Activated CD8-positive, alpha-beta memory T cell treated with anti-CD3 and anti-CD28 coated beads, Interleukin-2, amount 50 U/mL, for 1 hour (primary cell): ENCODE results near the gene GALNT13.

Experiments used
- DNase-seq: peaks from one replicate; pipeline ENCODE4 v3.0.0-alpha.2; 2020; ENCODE audit errors: extremely low read depth

Gene GALNT13

DNA sequence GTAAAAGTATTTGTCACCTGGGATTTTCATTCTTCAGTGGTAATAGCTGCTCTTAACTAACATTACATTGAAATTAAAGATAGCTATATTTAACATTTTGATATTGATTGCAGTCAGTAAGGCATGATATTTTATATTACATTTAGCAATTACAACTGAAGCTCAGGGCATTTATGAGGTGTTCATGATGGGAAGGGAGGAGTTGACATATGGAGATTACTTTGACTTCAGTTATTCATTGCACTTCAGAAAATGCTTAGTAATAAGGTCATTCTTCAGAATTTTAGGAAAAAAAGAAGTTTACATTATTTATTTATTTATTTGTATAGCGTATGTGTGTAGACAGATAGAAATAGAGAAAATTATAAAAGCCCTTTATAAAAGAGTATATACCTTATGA, 352.0 kb downstream of the GALNT13 start:
- no peak for DNase-seq

DNA sequence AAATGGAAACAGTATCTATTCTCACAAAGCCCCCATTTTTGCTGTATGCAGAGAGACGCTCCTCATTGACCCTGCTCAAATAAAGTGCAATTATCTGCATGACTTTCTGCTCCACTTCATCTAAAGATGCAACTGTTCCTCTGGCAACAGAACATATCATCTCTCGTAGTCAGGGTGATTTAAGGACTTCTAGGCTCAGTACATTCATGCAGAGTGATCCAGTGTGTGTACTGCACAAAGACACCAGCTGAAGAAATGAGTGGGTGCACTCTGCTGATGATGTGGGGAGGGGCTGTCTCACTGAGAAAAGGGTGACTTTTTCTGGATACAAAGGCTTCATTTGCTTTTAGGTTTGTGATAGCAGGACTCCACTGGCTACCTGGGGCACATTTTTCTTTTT, 355.2 kb downstream of the GALNT13 start:
- no peak for DNase-seq

DNA sequence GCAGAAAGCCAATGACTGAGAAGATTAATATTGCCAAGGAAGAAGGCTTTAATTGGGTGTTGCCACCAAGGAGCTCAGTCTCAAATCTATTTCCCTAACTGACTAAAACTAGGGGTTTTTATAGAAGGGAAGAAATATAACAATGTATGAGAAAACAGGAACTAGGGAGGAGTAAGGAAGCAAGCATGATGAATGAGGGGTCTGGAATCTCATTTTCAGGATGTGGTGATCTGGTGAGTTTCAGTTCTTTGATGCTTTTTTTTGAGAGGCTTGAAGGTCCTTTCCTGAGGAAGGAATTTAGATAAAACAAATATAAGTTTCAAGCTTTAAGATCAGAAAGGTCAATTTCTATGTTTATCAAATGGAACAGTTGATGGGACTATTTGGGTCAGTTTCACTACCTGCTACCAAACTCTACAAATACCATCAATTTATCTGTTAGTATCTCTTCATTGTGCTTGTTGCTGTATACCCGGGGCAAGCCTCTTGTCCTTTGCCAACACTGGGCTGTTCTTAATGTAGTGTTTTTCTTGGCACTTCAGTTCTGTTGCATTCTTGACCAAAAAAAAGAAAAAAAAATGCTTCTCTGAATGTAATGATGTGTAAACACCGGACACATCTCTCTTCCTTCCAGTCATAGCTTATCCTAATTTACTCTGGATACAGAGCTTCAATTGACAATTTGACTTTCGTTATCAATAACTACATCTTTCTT, 357.0 kb downstream of the GALNT13 start:
- no peak for DNase-seq

DNA sequence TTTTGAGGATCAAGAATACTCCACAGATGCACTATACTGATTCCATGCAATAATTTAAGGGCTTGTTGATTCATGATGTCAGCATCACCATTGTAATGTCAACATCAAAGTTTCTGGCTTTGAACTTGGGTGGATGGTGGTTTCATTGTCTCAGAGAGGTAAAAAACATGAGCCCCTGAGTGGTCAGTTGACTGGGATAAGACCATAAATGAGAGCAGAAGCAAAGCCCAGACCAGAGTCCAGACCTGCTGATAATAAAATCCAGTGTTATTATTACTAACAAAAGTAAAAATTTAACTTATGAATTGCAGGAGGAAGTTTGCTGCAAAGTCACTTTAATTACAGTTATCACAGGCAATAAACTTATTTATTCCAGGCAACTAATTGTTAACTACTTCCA, 358.2 kb downstream of the GALNT13 start:
- no peak for DNase-seq

DNA sequence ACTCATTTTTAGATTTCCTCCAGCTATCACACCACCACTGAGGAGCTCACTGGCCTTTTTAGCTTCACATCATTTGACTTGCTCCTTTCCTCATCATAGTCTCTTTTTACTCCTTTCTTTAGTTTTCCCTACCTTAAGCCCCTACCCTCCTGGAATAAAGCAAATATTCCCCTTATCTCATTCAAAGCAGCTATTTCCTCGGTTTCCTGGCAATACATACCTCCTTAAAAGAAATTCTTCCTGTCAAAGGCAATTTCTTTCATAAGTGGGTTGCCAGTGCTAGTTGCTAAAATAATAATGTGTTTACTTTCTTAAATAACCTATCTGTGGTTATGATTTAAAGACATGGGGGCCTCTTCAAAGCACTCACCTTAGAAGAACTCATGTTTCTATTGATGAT, 359.3 kb downstream of the GALNT13 start:
- DNase-seq, result no peak

DNA sequence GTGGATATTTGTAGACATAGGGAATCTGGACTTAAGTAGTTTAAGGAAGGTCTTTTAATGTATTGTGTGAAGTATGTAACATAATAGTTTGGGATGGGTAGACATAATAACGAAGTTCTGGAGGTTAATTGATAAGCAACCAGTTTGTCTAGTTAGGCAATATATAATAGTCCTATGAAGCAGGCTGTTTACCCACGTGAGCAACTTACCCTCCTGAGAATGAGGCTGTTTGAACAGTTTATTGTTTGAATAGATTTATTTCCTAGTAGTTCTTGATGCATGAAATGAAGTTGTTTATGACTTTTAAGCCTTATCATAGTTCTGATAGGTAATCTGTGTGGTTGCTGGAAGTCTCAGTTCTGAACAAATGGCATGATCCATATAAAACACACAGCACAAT, 361.5 kb downstream of the GALNT13 start:
- DNase-seq, result no peak

DNA sequence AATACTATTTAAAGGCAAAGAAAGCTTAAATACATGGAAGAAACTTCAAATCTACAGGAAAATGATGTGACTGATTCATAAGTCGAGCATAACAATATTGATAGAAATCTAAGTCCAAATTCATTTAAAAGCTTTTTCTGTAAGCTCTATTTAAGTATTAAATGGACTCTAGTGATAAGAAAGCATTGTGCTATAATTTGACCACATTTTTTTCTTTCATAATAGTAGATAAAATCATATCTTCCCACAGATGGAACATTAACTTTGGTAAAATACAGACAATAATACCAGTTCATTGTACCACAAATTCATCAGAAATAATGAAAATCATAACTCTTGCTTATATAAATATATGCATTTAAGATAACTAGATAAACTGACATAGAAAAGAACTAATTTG, 366.5 kb downstream of the GALNT13 start:
- no peak for DNase-seq

DNA sequence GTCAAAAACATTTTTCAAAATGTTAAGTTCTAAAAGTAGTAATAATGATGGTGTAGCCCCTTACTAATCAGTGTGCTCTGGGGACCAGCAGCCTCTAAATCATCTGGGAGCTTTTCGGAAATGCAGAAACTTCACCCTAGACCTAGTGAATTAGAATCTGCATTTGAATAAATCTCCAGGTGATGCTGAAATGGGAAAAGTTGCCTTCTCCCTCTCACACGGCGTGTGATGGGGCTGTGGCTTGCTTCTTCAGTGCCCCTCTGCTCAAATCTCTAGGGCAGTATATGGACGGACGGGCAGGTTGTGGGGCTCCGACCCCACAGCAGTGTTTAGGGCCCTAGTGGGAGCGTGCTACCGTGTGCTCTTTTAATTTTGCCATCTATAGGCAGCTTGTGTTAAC, 368.6 kb downstream of the GALNT13 start:
- no peak for DNase-seq

DNA sequence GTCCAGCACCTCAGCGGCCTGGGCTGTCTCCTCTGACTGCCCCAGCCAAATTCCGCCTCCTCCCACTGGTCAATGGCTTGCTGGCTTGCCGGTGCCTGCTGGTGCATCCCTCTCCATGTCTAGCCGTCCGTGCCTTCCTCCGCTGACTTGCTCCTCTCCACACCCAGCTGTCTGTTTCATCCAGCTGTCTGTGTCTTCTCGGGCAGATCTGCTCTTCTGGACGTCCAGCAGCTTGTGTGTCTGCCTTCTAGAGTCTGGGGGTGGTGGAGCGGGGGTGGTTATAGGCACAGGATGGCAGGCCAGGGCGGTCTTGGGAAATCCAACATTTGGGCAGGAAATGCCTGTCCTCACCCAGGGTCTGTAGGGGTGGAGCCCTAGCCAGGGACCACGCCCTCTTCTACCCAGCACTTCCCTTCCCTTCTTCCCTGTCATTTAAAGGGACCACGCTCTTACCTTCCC, 369.2 kb downstream of the GALNT13 start:
- DNase-seq, result no peak

DNA sequence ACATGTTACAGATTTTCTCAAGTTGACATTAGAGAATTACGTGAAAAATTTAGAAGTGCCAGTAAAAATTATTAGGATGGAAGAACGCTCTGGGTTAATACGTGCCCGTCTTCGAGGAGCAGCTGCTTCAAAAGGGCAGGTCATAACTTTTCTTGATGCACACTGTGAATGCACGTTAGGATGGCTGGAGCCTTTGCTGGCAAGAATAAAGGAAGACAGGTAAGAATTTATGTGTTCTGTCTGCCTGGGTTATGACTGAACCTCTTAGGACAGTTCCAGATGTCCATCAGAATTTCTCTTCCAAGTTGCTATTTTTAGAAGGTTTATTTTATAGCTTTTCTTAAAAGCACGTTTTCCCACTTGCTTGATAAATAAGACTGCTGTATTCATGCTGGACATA, 371.0 kb downstream of the GALNT13 start:
- no peak for DNase-seq

DNA sequence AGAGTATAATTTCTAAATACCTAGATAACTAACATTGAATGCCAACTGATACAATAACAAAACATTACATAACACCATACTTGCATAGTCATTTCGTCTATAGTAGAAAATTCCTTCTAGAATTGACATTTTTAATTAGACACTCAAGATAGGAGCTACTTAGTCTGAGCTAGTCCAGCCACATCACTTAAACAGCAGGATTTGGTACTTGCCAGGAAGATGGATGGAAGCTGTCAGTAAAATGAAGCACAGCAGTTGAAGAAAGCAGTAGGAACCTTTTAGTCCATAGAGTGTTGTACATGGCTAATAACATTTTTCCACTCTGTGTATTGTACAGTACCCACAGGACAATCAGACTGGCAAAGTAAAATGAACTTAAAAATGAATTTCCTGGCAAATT, 372.0 kb downstream of the GALNT13 start:
- DNase-seq, result no peak

DNA sequence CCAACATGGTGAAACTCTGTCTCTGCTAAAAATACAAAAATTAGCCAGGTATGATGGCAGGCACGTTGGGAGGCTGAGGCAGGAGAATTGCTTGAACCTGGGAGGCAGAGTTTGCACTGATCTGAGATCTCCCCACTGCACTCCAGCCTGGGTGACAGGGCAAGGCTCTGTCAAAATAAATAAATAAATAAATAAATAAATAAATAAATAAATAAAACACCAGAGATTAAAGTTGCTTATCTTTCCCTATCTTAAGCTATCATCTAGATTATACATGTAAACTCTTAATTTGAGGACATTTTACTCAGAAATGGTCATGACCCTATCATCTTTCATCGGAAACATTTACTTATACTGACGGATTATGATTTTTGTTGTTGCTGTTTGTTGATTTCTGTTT, 373.2 kb downstream of the GALNT13 start:
- DNase-seq, result no peak

DNA sequence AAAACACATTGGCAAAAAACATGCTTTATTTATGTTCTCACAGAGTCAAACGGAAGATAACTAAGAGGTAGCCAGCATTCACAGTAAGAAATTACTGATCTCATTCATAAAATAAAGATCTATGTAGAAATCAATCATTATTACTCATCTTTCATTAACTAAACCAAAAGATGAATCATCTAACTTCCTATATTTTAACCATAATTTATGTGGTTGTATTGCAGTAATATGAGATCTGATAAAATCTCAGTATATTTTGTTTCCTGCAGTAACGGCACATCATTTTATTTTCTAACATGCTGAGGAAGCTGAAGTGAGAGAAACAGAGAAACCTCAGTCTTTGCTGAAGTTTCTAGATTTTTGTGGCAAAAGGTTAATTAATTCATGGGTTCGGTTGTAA, 375.8 kb downstream of the GALNT13 start:
- DNase-seq, result no peak

DNA sequence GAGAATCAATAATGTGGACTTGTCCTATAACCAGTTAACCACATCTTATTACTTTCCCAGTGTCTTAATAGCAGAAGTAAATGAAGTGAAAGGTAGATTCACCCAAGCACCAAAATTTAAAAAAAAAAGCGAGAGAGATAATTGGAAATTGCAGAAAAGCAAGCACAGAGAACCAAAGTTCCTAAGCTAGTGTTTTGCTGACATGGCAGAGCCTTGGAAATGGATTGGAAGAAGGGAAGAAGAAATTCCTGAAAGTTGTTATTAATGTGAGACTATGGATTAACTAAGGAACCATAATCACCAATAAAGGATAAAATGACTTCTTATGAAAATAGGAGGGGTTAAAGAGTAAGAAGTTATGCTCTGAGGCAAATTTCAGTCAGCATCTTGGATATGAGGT, 384.4 kb downstream of the GALNT13 start:
- no peak for DNase-seq

DNA sequence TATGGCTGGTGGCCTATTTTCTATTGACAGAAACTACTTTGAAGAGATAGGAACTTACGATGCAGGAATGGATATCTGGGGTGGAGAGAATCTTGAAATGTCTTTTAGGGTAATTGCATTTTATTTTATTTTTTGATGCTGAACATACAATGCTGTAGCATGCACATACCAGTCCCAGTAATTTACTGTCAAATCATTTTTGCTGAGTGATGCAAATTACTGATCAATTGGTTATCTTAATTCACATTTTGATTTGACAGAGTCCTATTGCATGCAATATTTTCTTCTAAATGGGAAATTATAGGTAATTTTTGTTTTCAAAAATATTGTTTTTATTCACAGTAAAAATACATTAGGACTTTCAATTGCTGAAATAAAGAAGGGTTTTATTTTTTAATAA, 387.3 kb downstream of the GALNT13 start:
- no peak for DNase-seq

DNA sequence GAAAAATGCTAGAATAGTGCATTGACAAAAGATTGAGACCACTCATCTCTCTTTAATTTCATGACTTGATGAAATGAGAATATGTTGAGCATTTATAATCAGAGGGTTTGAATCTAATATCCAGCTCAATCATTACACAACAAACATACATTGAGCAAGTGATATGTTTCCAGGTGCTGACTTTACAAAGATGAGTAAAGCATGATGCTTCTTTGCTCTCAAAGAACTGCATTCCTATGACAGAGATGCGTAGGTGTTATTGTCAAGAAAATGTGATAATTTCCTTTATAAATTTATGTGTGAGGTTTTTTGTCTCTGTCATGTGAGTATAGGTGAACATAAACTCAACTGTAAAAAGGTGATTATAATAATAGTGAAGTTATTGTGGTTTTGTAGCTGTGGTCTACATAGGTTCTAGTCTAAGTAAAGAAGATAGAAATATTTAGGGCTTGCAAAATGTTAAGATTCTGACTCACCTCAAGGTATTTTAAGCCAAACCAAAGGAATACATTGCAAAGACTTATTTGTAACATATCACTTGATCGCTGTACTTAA, 389.8 kb downstream of the GALNT13 start:
- DNase-seq, result no peak

DNA sequence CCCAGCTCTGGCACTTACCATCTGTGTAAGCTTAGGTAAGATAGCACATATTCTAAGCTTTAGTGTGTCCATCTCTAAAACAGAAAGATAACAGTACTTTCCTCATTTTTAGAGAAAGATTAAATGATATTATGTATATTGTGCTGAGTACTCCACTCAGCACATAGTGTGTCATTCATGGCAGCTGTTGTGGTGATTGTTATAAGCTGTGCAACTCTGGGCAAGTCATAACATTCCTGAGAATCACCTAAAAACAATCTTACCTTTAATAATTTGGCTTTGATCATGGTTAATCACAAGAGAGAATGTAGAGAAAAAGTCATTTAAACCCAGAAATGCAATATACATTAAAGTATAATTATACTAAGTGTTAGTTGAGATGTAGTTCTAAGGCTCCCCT, 391.5 kb downstream of the GALNT13 start:
- DNase-seq, result no peak

DNA sequence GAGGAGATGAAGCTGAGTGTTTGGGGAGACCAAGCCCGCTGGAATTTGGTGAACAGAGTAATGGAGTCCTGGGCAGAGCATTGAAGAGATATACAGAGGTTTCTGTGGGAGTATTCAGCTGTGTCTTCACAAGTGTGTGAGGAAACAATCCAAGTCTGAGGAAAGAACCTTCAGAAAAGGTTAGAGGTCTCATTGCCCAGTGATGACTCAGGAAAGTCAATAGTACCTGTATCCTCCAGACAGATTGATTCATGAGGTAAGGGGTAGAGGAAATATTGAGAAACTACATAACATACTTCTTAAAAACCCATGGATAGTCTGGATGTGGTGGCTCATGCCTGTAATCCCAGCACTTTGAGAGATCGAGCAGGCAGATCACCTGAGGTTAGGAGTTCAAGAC, 392.3 kb downstream of the GALNT13 start:
- DNase-seq, result no peak

DNA sequence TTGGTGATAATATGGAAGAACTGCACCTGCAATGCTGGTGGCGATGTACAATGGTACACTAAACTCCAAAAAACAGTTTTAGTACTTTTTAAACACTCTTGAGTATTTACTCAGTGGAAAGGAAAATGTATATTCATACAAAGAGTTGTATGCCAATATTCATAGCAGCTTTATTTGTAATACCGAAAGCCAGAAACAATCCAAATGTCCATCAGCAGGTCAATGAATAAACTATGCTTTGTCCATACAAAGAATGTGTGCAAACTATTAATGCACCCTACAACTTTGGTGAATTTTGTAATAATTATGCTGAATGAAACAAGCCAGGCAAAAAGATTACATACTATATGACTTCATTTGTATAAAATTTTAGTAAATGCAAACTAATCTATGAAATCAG, 396.3 kb downstream of the GALNT13 start:
- DNase-seq, result no peak

DNA sequence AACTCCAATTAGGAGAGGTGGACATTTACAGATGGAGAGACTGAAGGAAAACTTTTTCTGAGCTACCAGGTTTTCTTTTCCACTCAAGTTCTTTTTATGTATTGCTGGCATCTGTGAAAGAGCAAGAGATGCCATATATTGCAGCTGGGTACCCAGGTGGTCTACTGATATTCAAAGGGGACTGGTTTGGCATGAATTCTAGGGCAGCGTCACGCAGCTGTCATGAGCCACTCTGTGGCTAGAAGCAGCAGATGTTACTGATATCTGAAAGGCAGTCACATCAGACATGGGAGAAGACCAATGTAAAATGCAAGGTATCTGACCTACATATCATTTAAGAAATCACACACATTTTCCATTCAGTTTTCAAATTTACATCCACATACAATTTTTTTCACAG, 408.8 kb downstream of the GALNT13 start:
- DNase-seq, result no peak

DNA sequence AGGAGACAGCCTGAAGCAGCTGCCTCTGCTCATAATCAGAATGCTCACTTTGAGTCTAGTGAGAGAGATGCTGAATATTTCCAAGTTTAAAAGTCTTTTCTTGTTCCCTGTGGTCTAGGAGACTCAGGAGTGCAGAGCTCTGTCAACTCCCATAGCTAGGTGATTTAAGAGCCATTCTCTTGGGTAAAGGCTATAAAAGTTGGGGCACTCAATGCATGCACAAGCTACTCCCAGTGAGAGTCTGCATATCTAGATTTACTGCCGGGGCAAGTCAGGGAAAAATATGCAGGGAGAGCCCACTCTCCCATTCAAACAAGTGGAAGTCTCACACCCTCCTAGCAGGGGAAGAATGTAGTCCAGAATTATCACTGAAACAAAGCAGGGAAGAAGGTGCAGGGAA, 418.1 kb downstream of the GALNT13 start:
- DNase-seq, result no peak

DNA sequence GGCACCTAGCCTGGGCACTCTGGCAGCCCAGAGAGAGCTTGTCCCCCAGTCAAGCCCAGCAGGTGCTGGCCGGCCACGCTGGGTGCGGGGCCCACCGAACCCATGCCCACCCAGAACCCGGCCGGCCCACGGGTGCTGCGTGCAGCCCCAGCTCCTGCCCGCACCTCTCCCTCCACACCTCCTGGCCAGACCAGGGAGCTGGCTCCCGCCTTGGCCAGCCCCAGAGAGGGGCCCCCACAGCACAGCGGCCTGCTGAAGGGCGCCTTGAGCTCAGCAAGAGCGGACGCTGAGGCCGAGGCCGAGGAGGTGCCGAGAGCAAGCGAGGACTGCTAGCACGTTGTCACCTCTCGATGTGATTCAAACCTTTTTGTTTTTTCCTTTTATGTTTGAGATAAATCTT, 419.8 kb downstream of the GALNT13 start:
- no peak for DNase-seq

DNA sequence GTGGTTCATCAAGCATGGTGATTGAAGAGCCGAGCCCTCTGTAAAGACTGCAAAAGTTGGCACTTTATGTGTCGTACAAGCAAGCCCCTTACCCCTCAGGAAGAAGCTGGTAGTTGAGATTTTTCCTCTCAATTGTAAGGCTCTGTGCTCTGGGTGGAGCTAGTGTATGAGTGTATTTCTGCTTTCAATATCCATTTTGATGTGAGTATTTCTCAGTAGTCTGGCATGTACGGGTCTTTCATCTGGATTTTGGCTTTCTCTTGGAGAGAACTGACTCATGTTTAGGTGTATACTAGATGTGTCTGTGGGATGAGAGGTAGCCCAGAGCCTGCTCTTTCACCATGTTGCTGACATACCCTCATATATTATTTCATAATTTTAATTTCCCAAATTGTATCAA, 420.2 kb downstream of the GALNT13 start:
- no peak for DNase-seq

DNA sequence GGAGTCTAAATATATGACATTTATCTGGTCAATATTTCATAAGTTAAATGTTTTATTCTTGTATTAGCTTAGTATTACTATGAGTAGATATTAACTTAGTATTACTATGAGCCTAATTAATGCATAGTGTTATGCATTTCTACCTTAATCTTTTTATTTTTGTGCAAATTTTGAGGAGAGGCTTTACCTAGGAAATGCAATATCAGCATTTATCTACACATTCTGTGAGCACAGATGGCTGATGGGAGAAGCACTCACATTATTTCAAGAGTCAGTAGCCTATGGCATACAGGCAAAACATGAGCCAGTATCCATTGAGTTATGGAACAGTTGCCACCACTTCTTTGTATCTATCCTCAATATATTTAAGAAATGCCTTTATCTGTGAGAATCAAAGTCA, 422.1 kb downstream of the GALNT13 start:
- no peak for DNase-seq
